HG02973 (cell line): ENCODE data around the gene SULT1E1.
A peak's percentile ranks its signal among the peaks of the same experiment; 100 is the strongest.

ENCODE experiments used
- ATAC-seq: cut with Tn5 transposase; IDR thresholded peaks from one replicate; pipeline ENCODE4 v1.9.1; 2021; ENCODE audit warnings: moderate library complexity; ENCODE audit not compliant: unreplicated experiment

The SULT1E1 gene, protein sequence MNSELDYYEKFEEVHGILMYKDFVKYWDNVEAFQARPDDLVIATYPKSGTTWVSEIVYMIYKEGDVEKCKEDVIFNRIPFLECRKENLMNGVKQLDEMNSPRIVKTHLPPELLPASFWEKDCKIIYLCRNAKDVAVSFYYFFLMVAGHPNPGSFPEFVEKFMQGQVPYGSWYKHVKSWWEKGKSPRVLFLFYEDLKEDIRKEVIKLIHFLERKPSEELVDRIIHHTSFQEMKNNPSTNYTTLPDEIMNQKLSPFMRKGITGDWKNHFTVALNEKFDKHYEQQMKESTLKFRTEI

DNA sequence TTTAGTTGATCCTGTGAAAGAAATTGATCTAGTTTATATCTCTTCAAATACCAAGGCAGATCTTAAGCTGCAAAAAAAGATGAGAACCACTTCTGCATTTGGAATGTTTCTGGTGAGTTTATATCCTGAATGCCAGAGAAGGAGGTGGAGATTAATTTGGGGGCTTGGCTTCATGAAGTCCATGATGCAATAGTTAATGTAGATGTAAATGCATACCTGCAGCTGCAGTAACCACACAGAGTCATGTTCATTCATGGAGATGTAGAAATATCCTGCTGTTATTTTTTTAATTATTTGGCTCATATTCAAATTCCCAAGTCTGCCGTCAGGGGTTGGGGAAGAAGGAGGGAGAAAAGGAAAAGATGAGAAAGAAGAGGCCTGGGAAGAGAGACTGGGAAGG is at the start of gene SULT1E1:
Gene SULT1E1 (minus strand): TSS at position 94 of the 400 bp plus-strand sequence. CDS start 2,501 bp downstream, outside the sequence.
- ATAC-seq: no peak

GRCh38 chr4:69909195-69909594 is 49.2 kb upstream of the SULT1E1 start:
- ATAC-seq: no peak

DNA sequence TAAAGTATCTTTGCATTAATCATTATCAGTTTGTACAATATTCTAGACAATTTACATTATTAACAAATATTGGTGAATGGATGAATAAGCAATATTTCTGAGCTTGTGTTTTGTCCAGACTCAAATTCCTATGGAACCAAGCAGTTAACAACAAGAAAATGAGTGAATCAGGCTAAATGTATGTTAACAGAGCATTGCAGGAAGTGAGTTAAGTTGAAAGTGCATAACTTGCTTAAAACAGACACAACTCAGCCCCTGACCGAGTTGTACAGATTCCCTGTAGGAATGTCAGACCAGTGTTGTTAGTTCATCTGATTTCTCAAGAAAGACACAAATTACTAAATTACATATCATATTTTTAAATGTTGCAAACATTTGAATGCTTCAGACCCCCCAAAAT is 47.2 kb upstream of the SULT1E1 start:
- no peak for ATAC-seq

GRCh38 chr4:69896530-69897116 is 36.7 kb upstream of the SULT1E1 start:
- ATAC-seq: no peak

GRCh38 chr4:69894721-69895120 is 34.8 kb upstream of the SULT1E1 start:
- ATAC-seq: no peak

- no peak for ATAC-seq
These were observed 34.2 kb upstream of the SULT1E1 start for GRCh38 chr4:69894186-69894585.

DNA sequence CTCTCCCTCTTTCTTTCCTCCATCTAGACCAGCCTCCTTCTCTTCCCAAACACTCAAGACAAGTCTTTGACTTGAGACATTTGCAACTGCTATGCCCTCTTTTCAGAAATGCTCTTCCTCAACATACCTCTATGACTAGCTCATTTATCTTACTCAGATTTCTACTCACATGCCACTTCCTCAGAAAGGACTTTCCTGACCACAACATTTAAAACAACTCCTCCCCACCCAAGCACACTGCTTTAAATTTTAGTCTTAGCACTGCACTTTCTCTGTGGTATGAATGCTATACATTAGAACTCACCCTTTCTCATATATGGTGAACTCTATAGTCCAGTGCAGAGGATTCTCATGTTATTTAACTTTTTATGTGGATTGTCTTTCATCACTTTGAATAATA is 28.4 kb upstream of the SULT1E1 start:
- ATAC-seq: no peak

DNA sequence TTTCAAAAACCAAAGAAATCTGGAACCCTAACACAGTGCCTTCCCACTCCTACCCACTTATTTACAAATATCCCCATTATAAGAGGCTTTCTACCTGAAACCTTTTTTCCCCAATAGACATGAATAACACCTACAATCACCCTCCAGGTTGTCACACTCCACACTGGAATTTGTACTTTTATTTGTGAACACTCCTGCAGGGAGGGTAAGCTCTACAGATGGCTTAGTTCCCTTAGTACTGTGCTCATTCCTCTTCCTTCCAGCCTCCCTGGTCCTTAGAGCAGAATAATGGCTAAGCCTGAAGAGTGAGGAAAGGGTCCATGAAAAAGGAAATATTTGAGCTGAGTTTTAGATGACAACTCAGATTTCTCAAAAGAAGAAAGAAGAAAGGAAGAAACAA is 22.2 kb upstream of the SULT1E1 start:
- ATAC-seq: no peak

- peak; percentile 84 for ATAC-seq
These were observed 21.3 kb upstream of the SULT1E1 start for GRCh38 chr4:69881173-69881773.

DNA sequence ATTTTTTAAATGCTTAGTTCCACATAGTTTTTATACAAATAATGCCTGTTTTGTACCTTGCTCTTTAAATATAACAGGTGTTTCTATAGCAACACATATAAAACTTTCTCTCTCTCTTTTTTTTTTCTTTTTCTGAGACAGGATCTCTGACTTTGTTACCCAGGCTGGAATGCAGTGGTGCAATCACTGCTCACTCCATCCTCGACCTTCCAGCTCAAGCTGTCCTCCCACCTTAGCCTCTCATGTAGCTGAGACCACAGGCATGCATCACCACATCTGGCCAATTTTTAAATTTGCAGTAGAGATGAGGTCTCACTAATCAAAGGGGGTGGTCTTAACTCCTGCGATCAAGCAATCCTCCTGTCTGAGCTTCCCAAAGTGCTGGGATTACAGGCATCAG is 18.3 kb upstream of the SULT1E1 start:
- no peak for ATAC-seq

DNA sequence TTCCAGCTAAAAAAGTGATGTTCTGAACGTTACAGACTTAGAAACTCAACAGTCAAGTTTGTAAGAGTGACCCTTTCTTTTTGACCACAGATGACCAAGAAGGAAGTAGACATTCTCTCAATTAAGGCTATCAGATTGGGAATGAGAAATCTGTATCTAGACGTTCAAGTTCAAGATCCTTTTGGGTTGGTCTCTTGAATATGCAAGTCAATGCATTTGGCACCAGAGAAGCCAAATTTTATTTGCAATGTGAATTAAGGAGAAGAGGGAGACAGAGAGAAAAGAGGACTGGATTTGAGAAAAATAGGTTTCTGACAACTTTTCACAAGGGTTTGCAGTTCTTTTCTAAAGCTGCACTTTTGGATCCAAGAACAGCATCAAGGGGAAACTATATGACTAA is 17.5 kb upstream of the SULT1E1 start:
- ATAC-seq: no peak

- no peak for ATAC-seq
These were observed 16.1 kb upstream of the SULT1E1 start for GRCh38 chr4:69876071-69876470.

DNA sequence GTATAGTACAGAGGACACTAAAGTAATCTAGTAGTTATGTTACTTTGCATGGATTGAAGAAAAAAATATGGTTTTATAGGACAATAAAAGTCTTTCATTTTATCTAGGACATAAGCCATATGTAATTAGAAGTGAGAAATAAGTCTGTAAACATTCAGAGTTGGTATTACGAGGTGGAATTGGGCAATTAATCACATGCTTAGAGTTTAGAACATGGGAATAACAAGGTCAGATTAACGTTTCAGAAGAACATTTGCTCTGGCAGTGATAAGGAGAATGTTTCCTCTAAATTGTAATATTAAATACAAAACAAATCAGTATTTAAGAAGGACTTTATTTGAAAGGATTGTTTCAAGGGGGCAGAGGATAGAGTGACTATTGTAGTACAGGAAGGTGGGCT is 15.6 kb upstream of the SULT1E1 start:
- ATAC-seq: no peak

DNA sequence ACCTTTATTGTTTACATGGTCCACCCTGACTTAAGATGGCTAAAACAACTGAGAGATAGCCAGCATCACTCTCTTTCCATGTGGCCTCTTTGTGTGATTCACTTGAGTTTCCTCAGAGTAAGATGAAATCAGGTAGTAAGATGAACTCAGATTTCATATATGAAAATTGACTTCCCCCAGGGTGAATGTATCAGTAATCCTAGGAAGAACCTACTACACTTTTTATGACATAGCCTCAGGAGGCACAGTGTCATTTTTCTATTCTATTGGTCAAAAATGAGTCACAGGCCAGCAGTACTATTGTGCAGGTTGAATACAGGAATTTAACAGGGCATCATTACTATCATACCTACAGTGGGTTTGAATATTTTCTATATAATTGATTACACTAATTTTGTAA is 14.6 kb upstream of the SULT1E1 start:
- ATAC-seq: no peak

DNA sequence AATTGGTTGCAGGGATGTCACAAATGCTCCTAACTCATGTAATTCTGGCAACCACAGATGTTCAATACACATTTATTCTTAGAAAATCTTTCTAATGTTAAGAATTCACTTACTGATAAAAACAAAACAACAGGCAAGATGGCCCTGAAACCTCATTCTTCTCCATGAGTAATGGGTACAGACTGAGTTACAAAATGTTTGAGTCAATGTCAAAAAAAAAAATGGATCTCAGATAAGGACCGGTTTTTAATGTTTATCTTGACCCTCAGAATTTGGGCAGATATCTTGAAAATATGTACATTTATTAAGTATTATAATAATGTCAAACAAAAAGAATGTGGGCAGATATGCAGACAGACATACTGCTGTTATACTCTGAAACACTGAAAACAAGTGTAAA is 1.8 kb upstream of the SULT1E1 start:
- no peak for ATAC-seq

DNA sequence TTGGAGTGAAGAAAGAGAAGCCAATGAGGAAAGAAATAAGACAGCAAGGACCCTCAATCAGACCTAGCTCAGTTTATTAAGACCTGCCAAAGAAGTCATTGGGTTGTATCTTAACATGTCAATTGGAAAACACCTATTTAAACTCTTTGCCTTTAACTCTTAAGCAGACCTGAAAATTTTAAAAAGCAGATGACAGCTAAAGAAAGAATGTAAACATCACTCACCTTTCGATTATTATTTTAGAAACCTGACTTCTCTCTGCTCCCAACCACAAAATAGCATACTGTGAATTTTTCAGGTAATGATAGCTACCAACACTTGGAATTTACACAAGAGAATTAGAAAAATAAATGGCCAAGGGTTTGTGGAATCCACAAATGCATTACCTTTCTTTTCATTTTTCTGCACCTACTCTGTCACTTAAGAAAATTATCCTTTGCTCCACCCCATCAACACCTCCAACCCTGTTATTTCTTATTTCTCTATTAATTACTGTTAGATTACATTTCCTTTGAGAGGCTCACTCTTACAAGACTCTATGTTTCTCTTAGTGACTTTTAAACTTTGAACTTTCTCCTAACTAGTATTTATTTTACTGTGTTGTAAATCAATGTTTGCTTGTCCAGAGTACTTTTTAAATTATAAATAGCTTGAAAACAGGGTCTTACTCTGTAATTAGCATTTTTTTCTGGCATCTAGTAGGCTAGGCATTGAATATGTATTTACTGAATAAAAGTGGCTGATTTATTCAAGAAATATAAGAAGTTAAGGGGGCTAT is 765 bp upstream of the SULT1E1 start:
- no peak for ATAC-seq

DNA sequence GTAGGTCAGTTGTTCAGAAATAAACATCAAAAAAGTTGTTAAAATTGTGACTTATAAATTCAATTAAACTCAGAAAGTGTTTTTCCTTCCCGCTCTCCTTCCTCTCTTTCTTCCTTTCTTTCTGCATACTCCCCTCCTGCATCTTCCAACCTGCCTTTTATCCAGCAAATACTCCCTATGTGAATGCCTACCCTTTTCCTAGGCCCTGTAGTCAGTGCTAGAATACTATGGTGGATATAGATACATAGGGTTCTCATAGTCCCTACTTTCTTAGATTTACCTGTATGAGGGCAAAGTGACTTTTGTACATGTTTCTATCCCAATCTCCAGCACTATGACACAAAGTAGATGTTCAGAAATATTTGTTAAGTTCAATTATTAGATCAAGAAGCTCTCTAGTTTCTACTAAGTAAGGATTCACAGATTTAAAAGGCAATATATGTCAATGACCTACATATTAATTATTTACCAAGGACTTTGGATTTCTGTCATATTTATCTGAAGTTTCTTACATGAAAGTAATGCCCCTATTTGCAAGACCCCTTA is 732 bp downstream of the SULT1E1 start:
- ATAC-seq: no peak

- ATAC-seq: no peak
These were observed 1.3 kb downstream of the SULT1E1 start for GRCh38 chr4:69858690-69859089.

GRCh38 chr4:69855822-69856221 is 4.1 kb downstream of the SULT1E1 start:
- no peak for ATAC-seq

DNA sequence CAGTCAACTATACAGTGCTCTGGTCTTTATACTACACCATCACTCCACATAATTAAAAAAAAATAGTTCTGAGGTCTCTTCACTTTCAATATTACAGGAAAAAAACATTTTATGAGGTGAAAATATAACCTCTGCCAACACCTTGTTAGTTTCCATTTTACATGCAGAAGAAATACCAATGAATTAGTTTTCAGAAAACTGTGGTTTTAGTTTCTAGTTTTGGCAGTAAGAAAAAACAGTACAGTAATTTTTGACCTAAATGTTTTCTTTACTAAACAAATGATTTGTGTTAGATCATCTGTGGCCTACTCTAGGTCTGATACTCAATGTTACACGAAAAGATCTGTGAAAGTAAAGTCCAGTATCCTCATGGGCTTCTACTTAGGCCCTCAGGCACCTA is 10.0 kb downstream of the SULT1E1 start:
- ATAC-seq: peak; percentile 80

DNA sequence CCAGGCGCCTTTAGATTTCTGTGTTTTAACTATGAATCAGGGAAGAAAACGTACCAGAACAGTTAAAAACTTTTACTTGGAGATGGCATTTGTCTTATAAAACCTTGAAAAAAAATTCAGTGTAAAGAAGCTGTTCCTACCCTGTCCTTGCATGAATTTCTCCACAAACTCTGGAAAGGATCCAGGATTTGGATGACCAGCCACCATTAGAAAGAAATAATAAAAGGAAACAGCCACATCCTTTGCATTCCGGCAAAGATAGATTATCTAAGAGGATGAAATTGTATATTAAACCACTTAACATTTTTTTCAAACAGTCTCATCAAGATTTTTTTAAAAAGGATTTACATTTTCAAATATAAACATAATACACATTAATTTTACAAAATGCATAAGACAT is 10.6 kb downstream of the SULT1E1 start:
- no peak for ATAC-seq
